Transverse colon (tissue), 4 donors: ENCODE results near the gene PPP3CA.

Experiments used
- CTCF ChIP-seq, 5 experiments: fragments of 200-600 bp in 3 of 5; fragments of 450-650 bp in 2 of 5; sonication (generic) in 3 of 5; IDR thresholded peaks; 1 replicate in 2 of 5; 2 replicates in 3 of 5; pipeline ENCODE4 v1.5.1; 2016 to 2017; ENCODE audit warnings: antibody characterized with exemption in 5 of 5, inconsistent platforms in 3 of 5, mild to moderate bottlenecking in 2 of 5, moderate library complexity in 1 of 5
- EP300 ChIP-seq: sonication (generic); formaldehyde crosslinking; IDR thresholded peaks from one replicate; pipeline ENCODE4 v1.6.1; 2017; ENCODE audit warnings: antibody characterized with exemption, low read depth
- POLR2A ChIP-seq: fragments of 450-650 bp; IDR thresholded peaks from one replicate; pipeline ENCODE4 v1.6.1; 2016; ENCODE audit warnings: antibody characterized with exemption, mild to moderate bottlenecking, moderate library complexity
- POLR2AphosphoS5 ChIP-seq, 3 donors: sonication (generic); formaldehyde crosslinking; IDR thresholded peaks; one replicate each; pipeline ENCODE4 v1.6.1; 2016; ENCODE audit warnings: antibody characterized with exemption in 3 of 3

GRCh38 chr4:101103381-101104142 is 243.8 kb downstream of the PPP3CA start:
- no peak for TF ChIP-seq CTCF (IDR thresholded peaks at IDR 0.05)
- no peak for TF ChIP-seq POLR2AphosphoS5 (IDR thresholded peaks at IDR 0.05)
- TF ChIP-seq POLR2A, result no peak
- TF ChIP-seq EP300, result no peak
